ENCODE data around the gene MCF2L. TPM values are rescaled to one million over a fixed set of nuclear protein-coding genes. Genes with fewer than 3 reads are reported as not detected.

The MCF2L gene
- total RNA-seq (2011; cell fraction: chromatin; rRNA removed; ENCODE audit: low replicate concordance) = 0.16 and 0.97 TPM in 2 replicates
- total RNA-seq (2011; cell fraction: nucleolus; rRNA removed) = 0.33 TPM in 1 of 2 replicates, not detected in the other
- 0.15 and 0.38 TPM in 2 replicates for total RNA-seq (2011; cell fraction: nucleoplasm; rRNA removed)
- total RNA-seq (2014; rRNA removed) (0.05 TPM in 1 of 2 replicates, not detected in the other), total RNA-seq (2014; rRNA removed; fragmentation: Illumina TruSeq; extraction: Trizol) (not detected in 2 replicates), total RNA-seq (2015; rRNA removed; fragmentation: Illumina TruSeq; extraction: Trizol) (0.11 and 0.25 TPM in 2 replicates), total RNA-seq (2021) (0.18 and 0.56 TPM in 2 replicates), polyA plus RNA-seq (2011; rRNA removed) (0.18 TPM in 1 of 2 replicates, not detected in the other), polyA plus RNA-seq (2014; fragmentation: Illumina TruSeq; extraction: Trizol) (not detected in 2 replicates), polyA plus RNA-seq (2014; fragmentation: Nextera tagmentation; extraction: Ambion mirVana) (not detected), polyA plus RNA-seq (2014; rRNA removed) (not detected in 2 replicates), polyA minus RNA-seq (2011; rRNA and poly(A)+ RNA removed) (not detected in 2 replicates), Bru-seq, nascent RNA (percentile 6 among the genes with signal in this experiment), BruChase-seq, experiment 1, labeled RNA remaining after a 2-hour chase (percentile 4 among the genes with signal in this experiment), BruChase-seq, experiment 2, labeled RNA remaining after a 6-hour chase (percentile 6 among the genes with signal in this experiment)
- polyA plus RNA-seq (2011; cell fraction: cytosol; rRNA removed) = 0.22 TPM in 1 of 2 replicates, not detected in the other
- 0.13 and 0.29 TPM in 2 replicates for polyA plus RNA-seq (2011; cell fraction: nucleus; rRNA removed)
- polyA plus RNA-seq (2012) = 0.10 and 0.22 TPM in 2 replicates
- polyA minus RNA-seq (2011; cell fraction: cytosol; rRNA and poly(A)+ RNA removed) = 2.6 TPM in 1 of 2 replicates, not detected in the other
- polyA minus RNA-seq (2011; cell fraction: nucleus; rRNA and poly(A)+ RNA removed) = 0.27 TPM in 1 of 2 replicates, not detected in the other
- long read RNA-seq, experiment 1 = 0 reads
- long read RNA-seq, experiment 2, partial matches to known transcripts = 1 of 1 reads
- long read RNA-seq, experiment 2, other reads (novel, unspliced or antisense) = 0 of 1 reads
- long read RNA-seq, experiment 3 = 0 reads

DNA sequence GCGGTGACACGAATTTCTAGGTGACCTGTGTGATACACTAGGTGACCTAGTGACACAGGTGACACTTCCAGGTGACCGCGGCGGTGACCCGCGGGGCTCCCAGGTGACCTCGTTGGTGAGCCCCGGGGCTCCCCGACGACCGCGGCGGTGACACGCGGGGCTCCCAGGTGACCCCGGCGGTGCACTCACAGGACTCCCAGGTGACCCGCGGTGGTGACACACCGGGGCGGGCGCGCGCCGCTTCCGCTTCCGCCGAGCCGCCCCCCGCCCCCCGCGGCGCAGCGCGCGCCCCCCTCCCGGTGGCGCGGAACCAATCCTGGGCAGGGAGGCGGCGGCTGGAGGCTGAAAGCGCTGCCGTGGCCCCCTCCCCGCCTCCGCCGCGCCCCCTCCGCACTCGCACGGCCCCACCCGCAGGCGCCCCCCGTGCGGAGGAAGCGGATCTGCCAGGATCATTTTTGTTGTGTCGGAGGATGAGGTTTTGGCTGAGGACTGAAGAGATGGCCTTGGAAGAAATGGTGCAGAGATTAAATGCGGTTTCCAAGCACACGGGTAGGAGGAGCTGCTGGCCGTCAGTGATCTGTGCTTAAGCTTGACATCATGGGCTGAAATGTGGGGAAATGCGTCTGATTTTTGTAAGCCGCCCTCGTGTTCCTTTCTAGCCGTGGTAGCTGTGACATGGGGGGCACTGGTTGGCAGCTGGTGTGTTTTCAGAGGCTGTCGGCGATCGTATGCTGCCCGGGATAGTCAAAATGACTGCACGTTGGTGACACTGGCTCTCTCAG lies at the start of gene MCF2L:
Gene MCF2L, plus strand, starts transcription at position 305 of the 782 bp plus-strand sequence. Its CDS starts 166 bp downstream, at position 471.
- Histone ChIP-seq H3K9me1 (ENCODE audit: control insufficient read depth, insufficient read depth, low read length) (no peaks in the 10 kb centered on the region), H3K4me3 (no peak within 1 kb of the TSS), H3K9ac (ENCODE audit: insufficient read depth in 1 of 2, low read depth in 2 of 2, low read length in 2 of 2) (no peak within 1 kb of the TSS), H4K20me1 (replicated peaks; ENCODE audit: control insufficient read depth, insufficient read depth, low read length) (no peaks in the 10 kb centered on the region), H3K9me3 (replicated peaks; ENCODE audit: control insufficient read depth, insufficient read depth, low read depth, low read length) (no peaks in the 10 kb centered on the region), H3K27ac (ENCODE audit: extremely low read depth, low read depth, low read length) (no peak within 1 kb of the TSS), H2AFZ (ENCODE audit: low read depth, low read length) (no peak within 1 kb of the TSS), H3K4me1 (replicated peaks in 1 of 2; ENCODE audit: control insufficient read depth in 2 of 2, insufficient read depth in 2 of 2, low read length in 2 of 2) (peaks cover 0 to 9% of the 10 kb centered on the region in 2 experiments; a peak in 2 of 5 replicates), H3K27me3 (ENCODE audit: control insufficient read depth in 2 of 2, insufficient read depth in 2 of 2, low read length in 2 of 2) (peaks cover 9 to 57% of the 10 kb centered on the region in 2 experiments; a peak in 4 of 5 replicates), H3K36me3 (ENCODE audit: control insufficient read depth, insufficient read depth, low read length) (no peaks in the 10 kb centered on the region), H3K4me2 (ENCODE audit: insufficient read depth, low read length) (no peak within 1 kb of the TSS), H3K79me2 (ENCODE audit: control insufficient read depth, insufficient read depth, low read length) (no peaks in the 10 kb centered on the region)
- in situ Hi-C loops (cut with MboI) (no loop called here), intact Hi-C loops (cut with micrococcal nuclease) (no loop called here)
- 3% methylated on average over 8 of the region's 69 CpGs for WGBS (ENCODE audit: insufficient coverage, low coverage, missing lambda C conversion rate)
- ATAC-seq = no peak
- TF ChIP-seq SMARCA5 (IDR thresholded peaks at IDR 0.05) (no peak), UBTF (IDR thresholded peaks at IDR 0.05; ENCODE audit: borderline replicate concordance in 1 of 2, low read depth in 2 of 2, low read length in 2 of 2) (no peak), SMARCE1 (IDR thresholded peaks at IDR 0.05) (no peak), FOXP4 (CRISPR knock-in tag; IDR thresholded peaks at IDR 0.05; ENCODE audit: borderline replicate concordance) (no peak)
- peak in 1 of 4 experiments; percentile 11 for DNase-seq (ENCODE audit: extremely low read depth in 1 of 4, low spot score in 3 of 4)
- ChIA-PET POLR2A (no interaction called here), CTCF (ENCODE audit: low intra/inter-chr PET ratio) (no interaction called here)
- no peak for FAIRE-seq
- BruUV-seq (replicated peaks) = no TSS peak

Measured in K562 (cell line).